Activated CD8-positive, alpha-beta memory T cell treated with anti-CD3 and anti-CD28 coated beads for 1 hour (primary cell): ENCODE measurements around the gene C2orf74.
"Not testable (repeated sequence)": the region's sequence is repeated elsewhere in the genome, so short reads cannot be mapped to it uniquely, and the experiment has no call there.

Experiments
- DNase-seq, 2 donors: peaks; one replicate each; pipeline ENCODE4 v3.0.0-alpha.2; 2020; ENCODE audit warnings: low read depth in 1 of 2; ENCODE audit errors: extremely low read depth in 1 of 2

The C2orf74 gene

DNA sequence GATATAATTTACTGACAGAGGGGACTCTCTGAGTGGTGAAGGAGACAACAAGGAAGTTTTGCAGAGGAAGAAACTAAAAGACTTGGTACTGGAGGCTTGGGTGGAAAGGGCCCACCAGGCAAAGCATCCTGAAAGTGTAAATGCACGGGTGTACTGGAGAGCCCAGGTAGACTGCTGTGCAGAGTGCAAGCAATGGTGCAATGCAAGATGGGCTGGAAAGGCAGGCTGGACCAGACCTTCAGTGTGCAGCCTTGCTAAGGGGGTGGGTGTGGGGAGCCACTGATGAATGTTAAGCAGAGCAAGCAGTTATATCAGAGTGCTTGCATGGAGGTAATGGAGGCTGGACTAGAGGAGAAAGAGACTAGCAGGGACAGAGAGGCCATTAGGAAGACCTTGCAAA is 10.7 kb downstream of the C2orf74 start:
- DNase-seq: no peak

GRCh38 chr2:61173116-61173515 is 11.1 kb downstream of the C2orf74 start:
- no peak for DNase-seq

- no peak for DNase-seq
Measured at GRCh38 chr2:61175036-61175435, 13.0 kb downstream of the C2orf74 start.

DNA sequence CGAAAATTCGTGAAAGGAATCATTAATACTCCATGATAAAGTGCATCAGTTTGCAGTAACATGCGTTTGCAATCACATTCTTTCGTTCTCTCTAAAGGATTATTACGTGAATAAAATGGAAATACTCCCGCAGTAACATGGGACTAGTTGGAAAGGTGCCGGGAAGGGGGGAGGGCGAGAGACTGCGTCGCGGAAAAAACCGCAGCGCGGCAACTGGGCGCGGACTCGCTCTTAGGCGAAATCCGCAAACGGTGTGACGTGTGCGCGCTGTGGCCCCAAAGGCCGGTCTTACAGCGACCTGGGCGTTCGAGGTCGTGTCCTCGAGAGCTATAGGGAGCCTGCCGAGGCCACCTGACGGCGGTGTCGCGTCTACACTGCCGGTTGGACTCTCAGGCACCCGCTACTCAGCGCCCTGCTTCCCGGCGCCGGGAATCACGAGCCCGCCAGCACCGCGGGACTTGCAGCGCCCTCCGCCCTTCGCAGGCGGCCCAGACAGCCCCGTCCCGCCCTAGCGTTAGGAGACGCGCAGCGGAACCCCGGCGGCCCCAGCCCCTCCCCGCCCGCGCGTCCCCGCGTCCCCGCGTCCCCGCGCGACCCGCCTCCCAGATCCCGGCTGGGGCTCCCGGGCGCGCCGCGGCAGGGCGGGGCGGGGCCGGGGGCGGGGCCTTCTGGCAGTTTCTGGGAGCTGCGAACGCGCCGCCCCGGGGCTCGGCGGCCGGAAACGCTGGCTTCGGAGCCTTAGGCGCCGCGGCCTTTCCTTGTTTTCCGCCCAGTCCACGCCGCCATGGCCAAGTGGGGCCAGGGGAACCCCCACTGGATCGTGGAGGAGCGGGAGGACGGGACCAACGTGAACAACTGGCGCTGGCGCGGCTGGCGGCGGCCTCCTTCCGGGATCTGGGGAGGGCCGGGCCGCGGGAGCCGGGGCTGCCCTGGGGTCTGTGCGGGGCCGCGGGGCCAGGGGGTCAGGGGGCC is 15.1 kb downstream of the C2orf74 start:
- DNase-seq: peak; percentile 65 to 94

DNA sequence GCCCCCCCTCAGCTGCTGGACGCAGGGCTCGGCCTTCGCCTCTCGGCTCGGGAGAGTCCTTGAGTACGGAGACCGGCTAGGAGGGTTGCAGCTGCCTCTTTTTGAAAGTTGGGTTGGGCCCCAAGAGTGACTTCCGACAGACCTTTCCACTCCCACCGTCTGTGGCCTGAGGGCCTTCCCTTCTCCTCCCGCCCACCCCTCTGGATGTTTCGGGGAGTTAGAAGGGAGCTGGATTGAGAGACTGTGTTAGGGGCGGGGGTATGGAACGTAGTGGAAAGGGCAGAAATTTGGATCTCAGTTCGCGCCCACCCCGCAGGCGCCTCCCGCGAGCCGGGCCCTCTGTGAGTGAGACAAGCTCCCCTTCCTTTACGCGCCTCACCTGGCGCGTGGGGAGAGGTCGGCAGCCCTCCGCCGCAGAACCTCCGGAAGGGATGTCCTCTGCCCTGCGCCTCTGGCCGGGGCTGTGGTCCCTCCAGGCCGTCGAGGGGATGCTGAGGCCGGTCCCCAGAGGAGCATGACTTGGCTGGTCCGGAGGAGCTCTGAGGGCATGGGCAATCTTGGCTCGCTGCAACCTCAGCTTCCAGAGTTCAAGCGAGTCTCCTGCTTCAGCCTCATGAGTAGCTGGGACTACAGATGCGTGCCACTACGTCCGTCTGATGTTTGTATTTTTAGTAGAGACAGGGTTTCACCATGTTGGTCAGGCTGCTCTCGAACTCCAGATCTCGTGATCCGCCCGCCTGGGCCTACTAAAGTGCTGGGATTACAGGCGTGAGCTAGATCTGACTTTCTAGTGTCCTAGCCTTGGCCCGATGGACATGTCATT is 15.9 kb downstream of the C2orf74 start:
- DNase-seq: peak; percentile 2 to 24

- DNase-seq: no peak
Measured at GRCh38 chr2:61178603-61179545, 16.9 kb downstream of the C2orf74 start.

- no peak for DNase-seq
Measured at GRCh38 chr2:61179701-61180639, 18.0 kb downstream of the C2orf74 start.

DNA sequence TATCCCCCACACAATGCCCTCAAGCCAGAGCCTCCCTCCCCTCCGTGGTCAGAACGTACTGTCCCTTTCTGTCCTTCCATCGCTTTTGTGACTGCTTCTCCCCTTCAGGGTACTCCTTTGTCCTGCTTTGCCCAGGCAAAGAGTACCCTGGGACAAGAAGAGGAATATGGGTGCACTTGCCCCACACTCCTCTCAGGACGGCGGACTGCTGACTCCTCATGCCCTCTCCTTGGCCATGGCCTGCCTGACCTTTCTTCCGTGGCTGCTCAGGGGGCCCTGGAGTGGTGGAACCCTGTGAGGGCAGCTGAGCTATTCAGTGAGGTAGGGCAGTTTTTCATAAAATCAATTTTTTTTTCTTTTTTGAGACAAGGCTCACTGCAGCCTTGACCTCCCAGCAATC is 18.7 kb downstream of the C2orf74 start:
- DNase-seq: no peak

GRCh38 chr2:61181382-61182058 is 19.5 kb downstream of the C2orf74 start:
- no peak for DNase-seq

DNA sequence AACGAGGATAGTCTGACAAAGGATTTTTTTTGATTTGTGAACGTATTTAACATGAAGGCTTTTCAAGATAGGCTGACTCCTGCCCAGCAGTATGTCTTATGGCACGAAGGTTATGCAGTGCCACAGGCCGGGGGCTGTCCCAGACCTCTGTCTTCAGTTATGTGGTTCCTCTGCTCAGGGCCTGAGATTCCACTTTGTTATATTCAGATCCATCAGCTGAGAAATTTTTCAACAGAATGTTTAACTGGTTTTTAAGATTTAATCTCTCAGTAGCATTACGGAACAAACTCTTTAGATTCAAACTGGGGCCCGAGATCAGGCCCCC is 20.0 kb downstream of the C2orf74 start:
- DNase-seq: no peak

GRCh38 chr2:61183795-61184194 is 21.8 kb downstream of the C2orf74 start:
- no peak for DNase-seq

DNA sequence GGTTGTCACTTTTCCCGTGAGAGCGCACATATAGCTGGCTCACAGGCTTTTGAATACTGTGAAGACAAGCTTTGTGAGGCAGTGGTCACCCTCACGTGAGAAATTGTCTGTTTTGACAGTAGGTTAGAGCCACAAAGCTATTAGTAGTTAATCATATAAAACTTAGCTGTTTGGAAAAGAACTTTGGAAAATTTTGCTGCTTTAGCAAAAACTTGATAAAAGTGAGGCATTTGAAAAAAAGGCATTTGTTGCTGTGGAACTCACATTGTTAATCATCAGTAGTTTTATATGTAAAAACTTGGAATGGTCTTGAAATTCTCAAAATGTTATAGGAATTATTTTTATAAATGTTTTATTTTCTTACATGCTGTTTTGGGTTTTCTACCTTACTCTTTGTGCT is 22.3 kb downstream of the C2orf74 start:
- no peak for DNase-seq

DNA sequence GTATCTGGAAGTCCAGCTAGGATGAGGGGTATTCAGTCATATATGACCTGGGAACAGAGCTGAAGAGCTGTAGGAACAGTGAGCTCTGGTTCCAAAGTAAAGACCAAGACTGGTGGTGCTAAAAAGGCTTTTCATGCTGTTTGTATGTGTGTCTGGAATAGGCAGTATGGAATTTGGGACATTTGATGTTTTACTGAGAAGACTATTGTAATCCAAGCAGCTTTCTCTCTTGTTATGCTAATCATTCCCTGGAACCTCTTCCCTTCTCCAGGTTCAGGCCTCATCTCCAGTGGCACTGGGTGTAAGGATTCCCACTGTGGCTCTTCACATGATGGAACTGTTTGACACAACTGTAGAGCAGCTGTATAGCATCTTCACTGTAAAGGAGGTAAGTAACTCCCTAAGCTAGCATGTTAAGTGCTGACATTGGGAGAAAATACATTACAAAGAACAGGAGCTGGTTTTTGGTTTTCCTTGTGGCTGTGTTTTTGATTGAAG is 23.3 kb downstream of the C2orf74 start:
- DNase-seq: no peak

DNA sequence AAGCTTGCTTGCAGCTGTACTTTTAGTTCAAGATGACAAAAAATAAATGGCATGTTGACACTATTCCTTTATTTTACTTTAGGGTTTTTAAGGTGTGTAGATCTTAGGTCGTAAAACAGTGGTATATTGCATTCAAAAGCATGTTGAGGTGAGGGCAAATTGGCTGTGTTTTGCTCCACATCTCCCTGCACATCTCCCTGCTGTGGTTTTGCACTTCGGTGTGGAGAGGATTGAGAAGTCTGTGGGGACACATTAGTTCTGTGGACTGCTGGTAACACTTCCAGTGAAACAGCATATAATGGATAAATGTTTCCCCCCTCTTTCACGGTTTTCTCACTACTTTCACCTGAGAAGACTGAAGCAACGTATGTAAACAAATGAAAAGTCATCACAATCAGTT is 25.1 kb downstream of the C2orf74 start:
- DNase-seq: no peak

DNA sequence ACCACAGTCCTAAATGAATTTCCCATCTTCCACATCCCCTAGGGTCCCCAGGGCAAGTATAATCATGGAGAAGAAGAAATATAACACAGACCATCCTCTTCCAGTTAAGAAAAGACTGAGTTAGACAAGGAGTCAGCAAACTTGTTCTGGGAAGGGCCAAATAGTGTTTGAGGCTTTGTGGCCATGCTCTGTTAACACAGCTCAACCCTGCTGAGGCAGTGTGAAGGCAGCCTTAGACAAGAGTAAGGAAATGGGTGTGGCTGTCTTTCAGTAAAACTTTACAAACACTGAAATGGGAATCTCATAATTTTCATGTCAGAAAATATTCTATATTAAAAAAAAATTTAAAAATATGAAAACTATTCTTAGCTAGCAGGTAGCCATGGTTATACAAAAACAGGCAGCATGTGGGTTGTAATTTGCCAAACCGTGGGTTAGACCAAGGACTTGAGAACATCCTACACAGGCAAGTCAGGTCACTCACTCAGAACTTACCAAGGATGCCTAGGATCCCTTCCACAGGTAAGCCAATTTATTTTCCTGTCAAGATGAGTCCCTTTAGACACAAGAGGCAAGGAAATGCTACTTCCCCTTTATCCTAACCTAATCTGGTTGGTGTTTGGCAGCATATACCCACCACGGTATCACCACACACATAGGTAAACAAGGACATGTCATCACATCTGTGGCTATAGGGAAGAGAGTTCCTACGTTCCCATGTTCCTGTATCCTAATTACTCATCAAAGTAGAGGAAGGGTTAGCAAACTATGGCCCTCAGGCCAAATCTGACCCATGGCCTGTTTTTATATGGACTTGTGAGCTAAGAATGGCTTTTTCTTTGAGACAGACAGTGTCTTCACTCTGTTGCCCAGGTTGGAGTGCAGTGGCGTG is 31.9 kb downstream of the C2orf74 start:
- DNase-seq: no peak

- DNase-seq: not testable (repeated sequence)
Measured at GRCh38 chr2:61194646-61195045, 32.7 kb downstream of the C2orf74 start.

DNA sequence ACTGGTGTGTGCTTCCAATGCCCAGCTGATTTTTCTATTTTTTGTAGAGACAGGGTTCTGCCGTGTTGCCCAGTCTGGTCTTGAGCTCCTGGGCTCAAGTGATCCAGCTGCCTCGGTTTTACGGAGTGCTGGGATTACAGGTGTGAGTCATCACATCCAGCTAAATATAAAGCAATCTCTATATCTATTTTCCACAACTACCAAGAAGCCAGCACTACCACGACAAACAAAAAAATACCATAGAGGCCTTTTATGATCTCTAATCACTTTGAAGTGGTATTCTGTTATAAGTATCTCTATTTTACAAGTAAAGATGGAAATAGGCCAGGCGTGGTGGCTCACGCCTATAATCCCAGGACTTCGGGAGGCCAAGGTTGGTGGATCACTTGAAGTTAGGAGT is 34.7 kb downstream of the C2orf74 start:
- no peak for DNase-seq

DNA sequence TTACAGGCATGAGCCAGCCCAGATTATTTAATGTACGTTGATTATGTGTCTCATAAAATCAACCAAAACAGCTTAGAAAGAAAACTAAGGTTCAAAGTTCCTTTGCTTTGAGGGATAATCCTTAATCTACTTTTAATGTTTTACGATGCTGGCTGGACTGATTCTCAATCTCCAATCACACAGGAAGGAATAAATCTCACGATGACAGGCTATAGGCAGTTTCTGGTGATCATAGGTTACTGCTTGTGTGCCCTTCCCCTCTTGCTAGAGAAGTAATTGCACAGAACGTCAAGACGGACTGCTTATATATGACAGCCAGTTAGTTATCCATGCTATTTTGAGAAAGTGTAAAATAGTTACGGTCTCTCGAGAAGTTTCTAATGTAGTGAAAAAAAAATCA is 43.1 kb downstream of the C2orf74 start:
- DNase-seq: no peak
